Adrenal gland (tissue), 12 donors: ENCODE measurements around the gene LYRM2. TPM values are rescaled to one million over a fixed set of nuclear protein-coding genes. Genes with fewer than 3 reads are reported as not detected.
A peak's percentile ranks its signal among the peaks of the same experiment; 100 is the strongest.

Experiments
- DNase-seq, 7 donors: peaks; one replicate each; pipeline ENCODE4 v3.0.0-alpha.2; 2019 to 2020
- H3K27ac ChIP-seq, 5 donors: fragments of 200-600 bp; sonication (generic) in 4 of 5; 1 replicate in 3 of 5; 2 replicates in 2 of 5; pipeline versions ENCODE4 v1.5.1 to v1.8.0; 2016 to 2020; ENCODE audit warnings: mild to moderate bottlenecking in 1 of 5
- H3K27me3 ChIP-seq: fragments of 200-600 bp; 2 replicates; pipeline ENCODE4 v1.8.0; 2021
- H3K36me3 ChIP-seq, 2 donors: fragments of 200-600 bp; replicated peaks in 1 of 2; 1 replicate in 1 of 2; 2 replicates in 1 of 2; pipeline versions ENCODE4 v1.5.1 to v1.8.0; 2018 to 2022
- H3K4me1 ChIP-seq, 2 donors: fragments of 200-600 bp; replicated peaks in 1 of 2; 1 replicate in 1 of 2; 2 replicates in 1 of 2; pipeline versions ENCODE4 v1.5.1 to v1.8.0; 2018 to 2021
- H3K4me3 ChIP-seq, 4 donors: fragments of 200-600 bp; sonication (generic) in 3 of 4; one replicate each; pipeline ENCODE4 v1.5.1; 2016 to 2018
- H3K9me3 ChIP-seq, 3 donors: fragments of 200-600 bp; sonication (generic) in 1 of 3; replicated peaks in 1 of 3; 1 replicate in 2 of 3; 2 replicates in 1 of 3; pipeline versions ENCODE4 v1.5.1 to v1.8.0; 2016 to 2021
- POLR2A ChIP-seq, 2 donors: fragments of 450-650 bp; IDR thresholded peaks; one replicate each; pipeline ENCODE4 v1.6.1; 2017; ENCODE audit warnings: antibody characterized with exemption in 2 of 2, mild to moderate bottlenecking in 2 of 2, moderate library complexity in 1 of 2
- WGBS, 4 donors: extraction: QIAGEN DNeasy Blood & Tissue Kit in 2 of 4; methylation state at CpG; one replicate each; pipeline versions ENCODE4 v1.1.5 to v1.1.7; 2013 to 2017; 5-methylcytosine and 5-hydroxymethylcytosine counted together
- intact Hi-C, 2 donors: fragments of 100-400 bp; cut with DNase I; formaldehyde crosslinking; loops; one replicate each; pipeline versions ENCODE4 v1.14.1 to v1.15.0; 2022 to 2023
- polyA plus RNA-seq, 3 donors: library from polyadenylated mRNA; stranded (reverse); fragments of 200-250 nt in 2 of 3; fragments of 350-450 nt in 1 of 3; fragmentation: Illumina TruSeq in 1 of 3; extraction: RNeasy Lipid Tissue Mini Kit (QIAGEN cat#74804) in 1 of 3; gene quantifications; one replicate each; pipeline ENCODE4 v1.2.3, GENCODE V29; 2013 to 2014
- total RNA-seq, 9 donors: library from RNA; depleted of rRNA in 4 of 9; stranded (reverse); fragments of >200 nt in 4 of 9; fragments of 120-200 nt in 1 of 9; fragmentation: NEBNext Ultra II Directional in 1 of 9; extraction: Animal tissue kit (Norgen Biotek cat#: 25700) in 1 of 9; gene quantifications; one replicate each; pipeline versions ENCODE4 v1.1.0 to v1.2.4, GENCODE V29; 2013 to 2023
- TF ChIP-seq, protein P1 (sequence below), 6 experiments: fragments of 450-650 bp in 4 of 6; fragments of 200-600 bp in 2 of 6; sonication (generic) in 1 of 6; IDR thresholded peaks; 1 replicate in 5 of 6; 2 replicates in 1 of 6; pipeline versions ENCODE4 v1.5.1 to v1.8.0; 2016 to 2021; ENCODE audit warnings: antibody characterized with exemption in 6 of 6, mild to moderate bottlenecking in 2 of 6, moderate library complexity in 1 of 6
- donor health status: healthy with polysubstance abuse.
- donor health status: Bipolar disorder and iron deficiency.
- donor health status: DM: yes; HTN: yes; CAD: no.
- donor health status: DM: no; HTN: no; CAD: no.
- donor health status: DM: no; HTN: no; CAD: no.
- donor health status: DM: yes; HTN: yes; CAD: no.

Gene LYRM2
- total and polyA plus RNA-seq, 12 donors = 10.2 to 97.7 (median 40.3) TPM

- Histone ChIP-seq H3K4me1 (peaks cover 0 to 7% of the 10 kb centered on the region in 2 donors), H3K4me3 (no peak overlapping the region), H3K27me3 (no peaks in the 10 kb centered on the region), H3K27ac (no peak overlapping the region), H3K36me3 (no peaks in the 10 kb centered on the region), H3K9me3 (no peaks in the 10 kb centered on the region)
- 24 to 38% (median 29%) methylated on average over 3 of the region's 3 CpGs for WGBS, 4 donors
- intact Hi-C loops = no loop called here
- peak in 2 of 7 donors; percentile 12 to 33 for DNase-seq
- TF ChIP-seq POLR2A (IDR thresholded peaks at IDR 0.05) = no peak
- TF ChIP-seq, protein P1, sequence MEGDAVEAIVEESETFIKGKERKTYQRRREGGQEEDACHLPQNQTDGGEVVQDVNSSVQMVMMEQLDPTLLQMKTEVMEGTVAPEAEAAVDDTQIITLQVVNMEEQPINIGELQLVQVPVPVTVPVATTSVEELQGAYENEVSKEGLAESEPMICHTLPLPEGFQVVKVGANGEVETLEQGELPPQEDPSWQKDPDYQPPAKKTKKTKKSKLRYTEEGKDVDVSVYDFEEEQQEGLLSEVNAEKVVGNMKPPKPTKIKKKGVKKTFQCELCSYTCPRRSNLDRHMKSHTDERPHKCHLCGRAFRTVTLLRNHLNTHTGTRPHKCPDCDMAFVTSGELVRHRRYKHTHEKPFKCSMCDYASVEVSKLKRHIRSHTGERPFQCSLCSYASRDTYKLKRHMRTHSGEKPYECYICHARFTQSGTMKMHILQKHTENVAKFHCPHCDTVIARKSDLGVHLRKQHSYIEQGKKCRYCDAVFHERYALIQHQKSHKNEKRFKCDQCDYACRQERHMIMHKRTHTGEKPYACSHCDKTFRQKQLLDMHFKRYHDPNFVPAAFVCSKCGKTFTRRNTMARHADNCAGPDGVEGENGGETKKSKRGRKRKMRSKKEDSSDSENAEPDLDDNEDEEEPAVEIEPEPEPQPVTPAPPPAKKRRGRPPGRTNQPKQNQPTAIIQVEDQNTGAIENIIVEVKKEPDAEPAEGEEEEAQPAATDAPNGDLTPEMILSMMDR (IDR thresholded peaks at IDR 0.05) = peak in 3 of 6 experiments; percentile 28 to 31 (median 29)
These were observed 40.6 kb downstream of the LYRM2 start for GRCh38 chr6:89597988-89598387.

- no peaks in the 10 kb centered on the region for H3K27me3 ChIP-seq
- H3K9me3 ChIP-seq = no peaks in the 10 kb centered on the region
- intact Hi-C loops = no loop called here
- no peaks in the 10 kb centered on the region for H3K36me3 ChIP-seq
- no peak overlapping the region for H3K4me3 ChIP-seq
- no peak for DNase-seq
- WGBS, 4 donors = 44 to 69% (median 63%) methylated on average over 2 of the region's 2 CpGs
- TF ChIP-seq POLR2A (IDR thresholded peaks at IDR 0.05) = no peak
- TF ChIP-seq, protein P1 (IDR thresholded peaks at IDR 0.05) = no peak
- H3K4me1 ChIP-seq = peaks cover 0 to 7% of the 10 kb centered on the region in 2 donors
- H3K27ac ChIP-seq = no peak overlapping the region
These were observed 41.2 kb downstream of the LYRM2 start for GRCh38 chr6:89597372-89597771.

- TF ChIP-seq, protein P1 (IDR thresholded peaks at IDR 0.05) = no peak
- TF ChIP-seq POLR2A (IDR thresholded peaks at IDR 0.05) = no peak
- Histone ChIP-seq H3K9me3 (no peaks in the 10 kb centered on the region), H3K4me3 (no peak overlapping the region), H3K27me3 (no peaks in the 10 kb centered on the region), H3K4me1 (peaks cover 0 to 7% of the 10 kb centered on the region in 2 donors), H3K36me3 (no peaks in the 10 kb centered on the region), H3K27ac (no peak overlapping the region)
- no peak for DNase-seq
- intact Hi-C loops = no loop called here
- WGBS, 4 donors = 81 to 100% (median 92%) methylated on average over 1 of the region's 1 CpG
These were observed 42.1 kb downstream of the LYRM2 start for GRCh38 chr6:89596484-89596883.

- TF ChIP-seq, protein P1 (IDR thresholded peaks at IDR 0.05) = no peak
- TF ChIP-seq POLR2A (IDR thresholded peaks at IDR 0.05) = no peak
- 83 to 89% (median 87%) methylated on average over 2 of the region's 2 CpGs for WGBS, 4 donors
- intact Hi-C loops = no loop called here
These were observed 42.5 kb downstream of the LYRM2 start for GRCh38 chr6:89596056-89596455.

More at GRCh38 chr6:89596056-89596455, 42.5 kb downstream of the LYRM2 start:
- Histone ChIP-seq H3K4me3 (no peak overlapping the region), H3K27ac (no peak overlapping the region), H3K4me1 (peaks cover 0 to 7% of the 10 kb centered on the region in 2 donors), H3K27me3 (no peaks in the 10 kb centered on the region), H3K36me3 (no peaks in the 10 kb centered on the region), H3K9me3 (no peaks in the 10 kb centered on the region)
- DNase-seq = no peak
